IMR-90 (cell line): Measurements from ENCODE around the gene FAM168A. TPM values are rescaled to one million over a fixed set of nuclear protein-coding genes. Genes with fewer than 3 reads are reported as not detected.

Experiments used
- ATAC-seq: fragments of 200-7000 bp; cut with Tn5 transposase; 2 replicates; pipeline ENCODE4 v1.9.1; 2020; ENCODE audit warnings: low read depth, mild to moderate bottlenecking, moderate library complexity
- BruUV-seq: library from RNA; stranded (reverse); fragments of 400-500 nt; replicated peaks from 2 replicates; lab custom pipeline; 2021; lab: Mats Ljungman, UMichigan
- CTCF ChIA-PET: fragments of 300-600 bp; formaldehyde crosslinking; extraction: SDS; loops from one replicate; lab custom pipeline; 2021; ENCODE audit warnings: antibody characterized with exemption; lab: Yijun Ruan, JAX
- POLR2A ChIA-PET: fragments of 300-600 bp; sonication (Branson Sonifier 250); formaldehyde crosslinking; loops from one replicate; lab custom pipeline; 2022; ENCODE audit warnings: antibody characterized with exemption; ENCODE audit not compliant: unreplicated experiment; lab: Charles Lee
- DNase-seq: peaks from one replicate; pipeline ENCODE4 v3.0.0; 2013
- H2AFZ ChIP-seq: replicated peaks from 2 replicates; pipeline ENCODE3; 2013; ENCODE audit warnings: low read length, mild to moderate bottlenecking; ENCODE audit not compliant: poor library complexity
- H2AK5ac ChIP-seq: 2 replicates; pipeline ENCODE4 v1.6.1; 2013; ENCODE audit warnings: low read depth, low read length, inconsistent platforms
- H2AK9ac ChIP-seq: replicated peaks from 2 replicates; pipeline ENCODE3; 2013; ENCODE audit warnings: mild to moderate bottlenecking, low read depth, low read length, moderate library complexity; ENCODE audit not compliant: poor library complexity
- H2BK120ac ChIP-seq: 2 replicates; pipeline ENCODE4 v1.6.1; 2013; ENCODE audit warnings: low read depth, low read length, inconsistent platforms
- H2BK15ac ChIP-seq: 3 replicates; pipeline ENCODE4 v1.6.1; 2013; ENCODE audit warnings: low read depth, low read length, inconsistent platforms
- H2BK20ac ChIP-seq: 2 replicates; pipeline ENCODE4 v1.6.1; 2013; ENCODE audit warnings: low read depth, mild to moderate bottlenecking, inconsistent platforms, low read length, moderate library complexity
- H2BK5ac ChIP-seq: 2 replicates; pipeline ENCODE4 v1.6.1; 2013; ENCODE audit warnings: mild to moderate bottlenecking, low read depth, low read length, inconsistent platforms; ENCODE audit not compliant: poor library complexity, severe bottlenecking
- H3K14ac ChIP-seq: replicated peaks from 2 replicates; pipeline ENCODE4 v1.6.1; 2013; ENCODE audit warnings: low read depth, low read length, inconsistent platforms
- H3K18ac ChIP-seq: 2 replicates; pipeline ENCODE4 v1.6.1; 2013; ENCODE audit warnings: low read depth, low read length, control low read depth
- H3K23ac ChIP-seq: 2 replicates; pipeline ENCODE4 v1.6.1; 2013; ENCODE audit warnings: low read depth, low read length, inconsistent platforms
- H3K27ac ChIP-seq: 2 replicates; pipeline ENCODE4 v1.5.1; 2013; ENCODE audit warnings: mild to moderate bottlenecking, control low read depth, low read length; ENCODE audit not compliant: insufficient read depth
- H3K27me3 ChIP-seq: 2 replicates; pipeline ENCODE4 v1.6.1; 2013; ENCODE audit warnings: low read length; ENCODE audit not compliant: control insufficient read depth, insufficient read depth
- H3K36me3 ChIP-seq: 2 replicates; pipeline ENCODE4 v1.6.1; 2013; ENCODE audit warnings: low read length, mixed read lengths; ENCODE audit not compliant: control insufficient read depth, insufficient read depth
- H3K4ac ChIP-seq: 2 replicates; pipeline ENCODE4 v1.6.1; 2013; ENCODE audit warnings: low read depth, low read length, inconsistent platforms
- H3K4me1 ChIP-seq: 2 replicates; pipeline ENCODE4 v1.6.1; 2013; ENCODE audit warnings: low read length, mixed read lengths; ENCODE audit not compliant: control insufficient read depth, insufficient read depth
- H3K4me2 ChIP-seq: 2 replicates; pipeline ENCODE4 v1.6.1; 2013; ENCODE audit warnings: low read depth, mild to moderate bottlenecking, control low read depth, low read length, moderate library complexity
- H3K4me3 ChIP-seq: 2 replicates; pipeline ENCODE4 v1.5.1; 2013; ENCODE audit warnings: low read depth, mild to moderate bottlenecking, control low read depth, low read length, moderate library complexity; ENCODE audit not compliant: insufficient read depth
- H3K56ac ChIP-seq: 2 replicates; pipeline ENCODE4 v1.6.1; 2013; ENCODE audit warnings: low read length, inconsistent platforms; ENCODE audit not compliant: insufficient read depth; ENCODE audit errors: extremely low read depth
- H3K79me1 ChIP-seq, 2 experiments: 2 replicates each; pipeline ENCODE4 v1.6.1; 2013; ENCODE audit warnings: low read length in 2 of 2, inconsistent platforms in 1 of 2, low read depth in 1 of 2
- H3K9ac ChIP-seq: 2 replicates; pipeline ENCODE4 v1.6.1; 2013; ENCODE audit warnings: low read depth, low read length, control low read depth
- H3K9me1 ChIP-seq: 2 replicates; pipeline ENCODE4 v1.6.1; 2013; ENCODE audit warnings: low read length, inconsistent platforms; ENCODE audit not compliant: insufficient read depth
- H3K9me3 ChIP-seq: 2 replicates; pipeline ENCODE4 v1.6.1; 2013; ENCODE audit warnings: low read length; ENCODE audit not compliant: control insufficient read depth, insufficient read depth
- H4K20me1 ChIP-seq: 2 replicates; pipeline ENCODE4 v1.6.1; 2013; ENCODE audit warnings: low read length, inconsistent platforms; ENCODE audit not compliant: insufficient read depth
- H4K5ac ChIP-seq: 2 replicates; pipeline ENCODE4 v1.6.1; 2013; ENCODE audit warnings: mild to moderate bottlenecking, low read depth, low read length, control low read depth
- H4K8ac ChIP-seq, 2 experiments: 2 replicates each; pipeline ENCODE4 v1.6.1; 2013; ENCODE audit warnings: low read depth in 2 of 2, low read length in 2 of 2, control low read depth in 1 of 2, inconsistent platforms in 1 of 2
- H4K91ac ChIP-seq: 2 replicates; pipeline ENCODE4 v1.6.1; 2013; ENCODE audit warnings: low read depth, low read length, inconsistent platforms; ENCODE audit not compliant: insufficient read depth
- CTCF ChIP-seq: conservative IDR thresholded peaks from 2 replicates; pipeline ENCODE4 v1.5.1; 2012; ENCODE audit warnings: mild to moderate bottlenecking, low read depth, low read length, improper control_type of control experiment
- MXI1 ChIP-seq: IDR thresholded peaks from 2 replicates; pipeline ENCODE4 v1.6.1; 2012; ENCODE audit warnings: low read depth, mild to moderate bottlenecking, low read length, moderate library complexity, borderline replicate concordance
- NFE2L2 ChIP-seq: fragments of 150-350 bp; IDR thresholded peaks from 2 replicates; pipeline ENCODE4 v1.6.1; 2016; ENCODE audit warnings: low read depth, mild to moderate bottlenecking, low read length
- POLR2A ChIP-seq: IDR thresholded peaks from 2 replicates; pipeline ENCODE4 v1.6.1; 2012; ENCODE audit warnings: mild to moderate bottlenecking, low read depth, low read length
- SMC3 ChIP-seq: fragments of 150-350 bp; IDR thresholded peaks from 2 replicates; pipeline ENCODE4 v1.6.1; 2016; ENCODE audit warnings: low read depth, mild to moderate bottlenecking, antibody characterized with exemption, low read length, moderate library complexity
- dilution Hi-C: fragments of 300-500 bp; cut with HindIII; formaldehyde crosslinking; loops from one replicate; pipeline ENCODE4 v1.14.3; 2018; ENCODE audit warnings: low sequenced_read_pairs; ENCODE audit not compliant: unreplicated experiment
- in situ Hi-C: fragments of 300-500 bp; cut with MboI; formaldehyde crosslinking; loops from 3 replicates; pipeline ENCODE4 v1.14.3; 2019; ENCODE audit warnings: low sequenced_read_pairs, inconsistent platforms, mixed read lengths
- intact Hi-C: fragments of 100-400 bp; cut with micrococcal nuclease; formaldehyde crosslinking; loops from 2 replicates; pipeline ENCODE4 v1.10.0; 2022
- polyA plus RNA-seq, 3 experiments: library from polyadenylated mRNA; depleted of rRNA; stranded (reverse); fragments of >200 nt; gene quantifications; 2 replicates each; pipeline ENCODE4 v1.2.3, GENCODE V29; 2012; ENCODE audit warnings: low replicate concordance in 1 of 3
- total RNA-seq: library from RNA; depleted of rRNA; stranded (reverse); fragments of >200 nt; gene quantifications from 2 replicates; pipeline ENCODE4 v1.2.3, GENCODE V29; 2012

FAM168A gene
- total and polyA plus RNA-seq, 2 of the 4 experiments (the other 2 are of a cell fraction), result 13.1 to 22.8 TPM

- peak; percentile 51 for ATAC-seq
- H3K27ac ChIP-seq, result no peak overlapping the region
Observed at GRCh38 chr11:73519266-73519665, 78.6 kb downstream of the FAM168A start.

More at GRCh38 chr11:73519266-73519665, 78.6 kb downstream of the FAM168A start:
- no peak overlapping the region for H3K14ac ChIP-seq
- ChIA-PET CTCF (no interaction called here), POLR2A (no interaction called here)
- H4K91ac ChIP-seq, result no peak overlapping the region
- no peak overlapping the region for H4K5ac ChIP-seq
- no peak for DNase-seq
- no peak overlapping the region for H2BK120ac ChIP-seq
- peaks cover 7% of the 10 kb centered on the region for H3K9me1 ChIP-seq
- no peak overlapping the region for H3K9ac ChIP-seq
- in situ Hi-C loops, result no loop called here
- H2AK9ac ChIP-seq, result no peak overlapping the region
- no peak overlapping the region for H4K8ac ChIP-seq
- no peaks in the 10 kb centered on the region for H3K36me3 ChIP-seq
- H2BK20ac ChIP-seq, result no peak overlapping the region
- H3K4ac ChIP-seq, result no peak overlapping the region
- H2BK5ac ChIP-seq, result no peak overlapping the region
- no peak overlapping the region for H3K4me3 ChIP-seq
- no peak overlapping the region for H3K4me2 ChIP-seq
- intact Hi-C loops, result no loop called here
- H3K56ac ChIP-seq, result no peak overlapping the region
- H3K9me3 ChIP-seq, result no peaks in the 10 kb centered on the region
- H2AK5ac ChIP-seq, result no peak overlapping the region
- H2AFZ ChIP-seq, result no peak overlapping the region
- H3K79me1 ChIP-seq, result peaks cover 20 to 43% of the 10 kb centered on the region in 2 experiments; a peak in 3 of 4 replicates
- H3K23ac ChIP-seq, result no peak overlapping the region
- H2BK15ac ChIP-seq, result no peak overlapping the region
- no peaks in the 10 kb centered on the region; the same call in 1 of the 2 replicates for H4K20me1 ChIP-seq
- H3K4me1 ChIP-seq, result peaks cover 10% of the 10 kb centered on the region
- H3K27me3 ChIP-seq, result no peaks in the 10 kb centered on the region
- no peak overlapping the region for H3K18ac ChIP-seq
- TF ChIP-seq SMC3, result no peak
- TF ChIP-seq NFE2L2, result no peak
- TF ChIP-seq POLR2A, result no peak
- no peak for TF ChIP-seq MXI1
- no peak for TF ChIP-seq CTCF
- no TSS peak for BruUV-seq
- dilution Hi-C loops, result no loop called here
